CD1c-positive myeloid dendritic cell (primary cell): ENCODE data around the gene DUSP7.

Experiments
- DNase-seq: peaks from one replicate; pipeline ENCODE4 v3.0.0-alpha.2; 2016; ENCODE audit errors: extremely low spot score

Gene DUSP7

GRCh38 chr3:52029535-52029934 lies 26.8 kb downstream of the DUSP7 start:
- DNase-seq: no peak

- DNase-seq: no peak
These were observed 27.3 kb downstream of the DUSP7 start for GRCh38 chr3:52029053-52029452.

- no peak for DNase-seq
These were observed 27.8 kb downstream of the DUSP7 start for GRCh38 chr3:52028572-52028971.

GRCh38 chr3:52026041-52026440 lies 30.3 kb downstream of the DUSP7 start:
- no peak for DNase-seq

DNA sequence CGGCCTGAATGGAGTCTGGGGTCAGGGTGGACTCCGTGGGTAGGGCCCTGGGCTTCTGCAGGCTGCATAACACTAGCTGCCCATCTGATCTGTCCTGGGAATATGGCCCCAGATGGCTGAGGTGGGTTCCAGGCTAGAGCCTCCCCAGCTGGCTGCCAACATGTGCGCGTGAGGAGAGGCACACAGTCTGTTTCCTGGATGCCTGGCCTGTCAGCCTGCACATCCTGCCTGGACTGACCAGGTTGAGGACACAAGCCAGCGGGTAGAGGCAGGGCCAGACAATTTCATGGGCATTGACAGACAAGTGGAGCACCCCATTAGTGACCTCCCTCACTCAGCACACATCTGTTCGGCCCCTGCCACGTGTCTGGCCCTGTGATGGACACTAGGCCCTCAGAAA lies 30.9 kb downstream of the DUSP7 start:
- DNase-seq: no peak

GRCh38 chr3:52024765-52025452 lies 31.5 kb downstream of the DUSP7 start:
- no peak for DNase-seq

GRCh38 chr3:52023860-52024764 lies 32.3 kb downstream of the DUSP7 start:
- DNase-seq: no peak

DNA sequence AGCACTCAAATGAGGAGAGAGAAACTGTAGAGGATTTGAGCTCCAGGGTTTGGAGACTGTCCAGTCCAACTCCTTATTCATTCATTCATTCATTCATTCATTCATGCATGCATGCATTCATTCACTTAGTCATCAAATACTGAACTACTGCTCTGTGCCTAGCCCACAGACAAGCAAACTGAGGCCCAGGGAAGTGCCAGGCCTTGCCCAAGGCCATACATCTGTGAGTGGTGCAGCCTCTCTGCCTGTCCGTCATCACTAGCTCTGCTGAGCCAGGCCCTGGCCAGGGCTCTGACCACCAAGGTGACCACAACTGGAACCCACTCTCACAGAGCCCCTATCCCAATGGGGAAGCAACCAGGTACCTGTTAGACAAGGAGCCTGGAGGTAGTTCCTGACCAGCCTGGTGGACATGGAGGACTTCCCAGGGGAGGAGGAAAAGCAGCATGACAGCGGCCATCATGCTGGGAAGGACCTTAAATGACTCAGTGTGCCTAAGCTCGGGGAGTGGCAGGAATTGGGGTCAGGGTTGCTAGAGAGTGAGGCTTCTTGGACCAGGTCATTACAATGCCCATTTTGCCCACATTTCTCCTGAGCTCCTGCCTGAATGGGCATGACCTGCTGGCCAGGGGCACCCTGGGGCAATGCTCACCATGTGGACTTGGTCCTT lies 33.1 kb downstream of the DUSP7 start:
- DNase-seq: no peak

DNA sequence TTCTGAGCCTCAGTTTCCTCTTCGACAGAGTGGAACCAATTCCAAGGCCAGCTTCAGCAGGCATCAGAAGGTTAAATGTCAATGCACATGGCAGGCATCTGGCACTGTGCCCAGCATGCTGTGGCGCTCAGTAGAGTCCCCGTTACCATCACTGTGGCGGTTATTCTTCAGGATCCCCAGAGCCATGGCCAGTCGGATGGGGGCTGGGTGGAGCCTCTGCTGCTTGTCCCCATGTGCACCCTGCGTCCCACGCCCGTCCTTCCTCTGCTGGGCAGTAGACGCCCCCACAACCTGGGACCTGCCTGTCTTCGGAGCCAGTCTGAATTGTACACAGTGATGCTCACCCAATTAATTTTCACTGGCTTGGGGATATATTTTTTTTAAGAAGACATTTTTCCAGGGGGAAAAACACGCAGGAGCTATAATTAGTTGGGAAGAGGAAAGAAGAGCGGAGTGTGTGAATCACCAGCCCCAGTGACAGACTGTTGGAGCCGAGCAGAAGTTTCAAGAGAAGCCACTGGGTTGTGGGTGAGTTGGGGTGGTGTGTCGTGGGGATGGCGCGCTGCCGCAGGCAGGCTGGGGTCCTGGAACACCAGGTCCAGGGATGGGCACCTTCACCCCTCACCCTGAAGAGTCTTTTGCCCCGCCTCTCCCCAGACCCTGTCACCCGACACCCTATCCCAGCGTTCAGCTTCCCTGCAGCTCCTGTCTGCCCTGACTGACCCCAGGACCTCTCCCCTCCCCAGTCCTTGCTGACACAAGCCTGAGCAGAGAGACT lies 33.9 kb downstream of the DUSP7 start:
- DNase-seq: no peak

DNA sequence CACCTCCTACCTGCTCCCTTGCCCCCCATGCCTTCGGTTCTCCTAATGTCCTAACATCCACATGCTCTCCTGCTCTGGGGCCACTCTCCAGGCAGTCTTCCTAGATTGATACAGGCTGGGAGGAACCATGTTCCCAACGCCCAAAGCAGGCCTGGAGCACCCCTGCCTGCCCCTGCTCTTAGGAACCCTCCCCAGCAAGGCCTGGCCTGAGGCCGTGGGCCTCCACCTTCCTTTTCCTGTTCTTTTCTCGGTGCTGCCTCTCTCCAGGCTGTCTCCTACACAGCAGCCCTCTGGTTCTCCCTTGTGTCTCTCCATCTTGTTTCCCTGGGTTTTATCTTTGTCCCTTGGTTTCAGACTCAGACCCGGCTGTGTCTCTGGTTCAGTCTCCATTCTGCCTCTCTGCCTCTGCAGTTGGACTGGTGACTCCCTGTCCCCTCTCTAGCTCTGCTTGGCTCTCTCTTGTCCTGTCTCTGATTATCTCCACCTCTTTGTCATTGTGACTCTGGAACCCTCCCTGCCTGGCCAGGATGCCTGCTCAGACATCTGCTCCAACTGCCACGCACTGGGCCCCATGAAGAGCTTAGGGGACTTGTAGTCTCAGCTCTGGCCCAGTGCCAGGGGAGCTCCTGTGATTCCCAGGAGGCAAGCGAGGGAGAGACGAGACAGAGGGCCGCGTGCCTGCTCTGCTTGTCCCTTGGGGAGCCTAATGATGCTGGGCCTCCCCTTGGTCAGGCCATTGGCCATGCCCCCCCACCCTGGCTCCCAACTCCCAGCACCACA lies 34.7 kb downstream of the DUSP7 start:
- no peak for DNase-seq

DNA sequence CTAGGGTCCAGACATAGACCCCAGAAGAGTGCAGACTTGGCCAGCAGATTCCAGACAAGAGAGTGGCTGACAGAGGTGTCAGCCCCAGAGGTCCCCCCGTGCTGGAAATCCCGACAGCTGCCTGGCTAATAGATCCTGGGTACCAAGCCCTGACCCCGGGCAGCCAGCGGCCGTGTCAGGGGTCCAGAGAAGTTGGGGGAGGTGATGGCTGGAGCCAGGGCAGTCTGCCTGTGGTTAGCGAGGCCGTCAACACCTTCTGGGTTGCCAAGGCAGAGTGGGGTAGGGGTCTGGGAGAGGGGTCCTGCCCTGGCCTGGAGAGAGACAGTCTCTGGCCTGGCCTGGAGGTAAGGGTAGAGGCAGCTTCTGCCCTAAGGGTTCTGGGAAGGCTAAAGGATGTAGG lies 35.6 kb downstream of the DUSP7 start:
- DNase-seq: no peak

DNA sequence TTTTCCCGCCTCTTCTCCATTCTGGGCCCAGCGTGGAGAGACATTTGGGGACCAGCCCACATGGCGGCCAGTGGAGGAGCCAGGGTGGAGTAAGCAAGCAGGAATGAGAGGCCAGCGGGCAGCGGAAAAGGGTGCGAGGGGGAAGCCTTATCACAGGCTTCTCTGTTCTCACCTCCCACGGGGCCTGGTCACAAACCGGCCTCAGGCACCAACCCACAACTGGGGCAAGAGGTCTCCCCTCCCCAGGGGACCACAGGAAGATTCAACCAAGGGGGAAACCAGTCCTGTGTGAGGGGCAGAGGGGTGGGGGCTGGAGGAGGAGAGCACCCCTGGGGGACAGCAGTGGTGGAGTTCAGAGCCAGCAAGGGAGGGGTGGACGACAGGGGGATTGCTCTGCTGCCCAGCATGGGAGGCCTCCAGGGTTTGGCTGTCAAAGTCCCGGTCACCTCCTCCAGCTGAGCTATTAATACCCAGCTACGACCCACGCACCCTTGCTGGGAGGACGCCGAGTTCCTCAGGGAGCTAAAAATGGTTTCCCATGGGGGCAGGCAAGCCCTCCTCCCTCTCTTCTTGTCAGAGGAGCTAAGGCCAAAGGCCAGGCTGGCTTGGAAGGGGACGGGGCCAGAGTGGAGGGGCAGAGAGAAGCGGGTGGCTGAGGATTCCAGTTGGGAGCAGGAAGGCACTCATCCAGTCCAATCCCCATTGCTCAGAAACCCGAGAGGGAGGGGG lies 36.9 kb downstream of the DUSP7 start:
- DNase-seq: no peak

DNA sequence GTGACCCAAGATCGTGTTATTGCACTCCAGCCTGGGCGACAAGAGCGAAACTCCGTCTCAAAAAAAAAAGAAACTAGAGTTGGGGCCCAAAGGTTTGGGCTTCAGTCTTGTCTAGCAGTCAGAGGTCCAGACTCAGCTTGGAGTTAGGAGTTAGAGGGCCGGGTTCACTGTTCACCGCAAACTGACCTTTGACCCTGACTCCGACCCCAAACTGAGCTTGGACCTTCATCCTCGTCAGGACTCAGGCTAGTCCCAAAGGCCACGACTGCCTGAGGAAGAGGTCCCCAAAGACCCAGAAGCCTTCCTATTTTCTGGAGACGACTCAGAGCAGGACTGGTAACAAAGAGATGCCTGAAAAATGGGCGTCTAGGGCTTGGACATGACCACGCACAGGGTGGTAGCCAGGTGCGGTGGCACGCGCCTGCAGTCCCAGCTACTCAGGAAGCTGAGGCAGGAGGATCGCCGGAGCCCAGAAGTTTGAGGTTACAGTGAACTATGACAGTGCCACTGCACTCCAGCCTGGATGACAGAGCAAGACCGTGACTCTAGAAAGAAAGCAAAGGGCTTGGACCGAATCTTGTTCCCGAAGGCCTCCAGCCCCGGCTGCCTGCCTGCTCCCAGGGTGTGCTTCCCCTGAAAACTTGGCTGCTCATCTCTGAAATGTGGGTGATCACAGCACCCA lies 37.9 kb downstream of the DUSP7 start:
- DNase-seq: no peak

DNA sequence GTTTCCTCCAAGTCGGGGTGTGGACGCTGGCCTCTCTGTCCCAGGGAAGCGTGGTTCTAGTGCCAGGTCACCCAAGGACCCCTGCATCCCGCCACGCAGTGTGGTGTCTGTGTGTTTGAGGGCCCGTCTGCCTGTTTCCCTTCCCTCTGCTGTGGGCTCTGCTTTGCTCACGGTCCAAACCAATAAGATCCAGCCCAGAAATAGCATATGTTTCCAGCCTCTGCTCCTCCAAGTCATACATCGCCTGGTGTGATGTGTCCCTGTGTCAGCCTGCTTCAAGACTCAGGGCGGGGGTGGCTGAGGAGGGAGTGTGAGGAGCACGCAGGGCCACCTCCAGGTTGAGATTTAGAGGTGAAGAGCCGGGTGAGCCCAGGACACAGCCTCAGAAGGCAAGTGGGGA lies 38.8 kb downstream of the DUSP7 start:
- DNase-seq: no peak

DNA sequence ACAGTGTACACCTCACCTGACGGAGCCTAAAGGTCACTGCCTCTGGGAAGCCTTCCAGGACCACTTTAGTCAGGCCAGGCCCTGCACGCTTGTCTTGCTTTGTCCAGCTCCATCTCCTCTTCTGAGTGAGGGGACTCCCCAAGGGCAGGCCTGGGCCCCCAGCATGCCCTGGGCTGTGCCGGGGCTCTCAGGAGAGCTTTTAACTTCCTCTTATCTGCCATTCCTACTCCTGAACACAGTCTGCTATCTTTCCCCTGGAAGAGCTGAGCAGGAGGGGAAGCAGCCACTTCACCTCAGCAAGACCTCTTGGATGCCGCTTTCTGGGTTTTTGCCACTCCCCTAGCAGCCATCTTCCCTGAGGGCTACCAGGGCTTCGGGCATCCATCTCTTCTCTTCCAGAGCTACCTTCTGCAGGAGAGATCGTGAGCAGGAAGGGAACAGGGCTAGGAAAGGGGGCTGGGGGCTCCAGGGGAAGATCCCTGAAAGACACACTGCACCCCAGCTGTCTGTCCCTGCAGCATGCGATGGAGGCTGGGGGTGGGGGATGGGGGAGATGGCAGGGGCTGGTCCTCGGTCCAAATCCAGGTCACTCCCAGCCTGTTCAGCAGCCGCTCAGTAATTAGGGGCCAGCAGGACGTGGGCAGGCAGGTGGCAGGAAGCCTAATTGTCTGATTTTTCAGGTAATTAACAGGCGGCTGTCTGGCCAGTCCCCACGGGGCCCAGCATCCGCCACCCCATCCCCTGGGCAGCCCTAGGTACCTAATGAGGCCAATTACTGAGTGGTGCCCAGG lies 40.7 kb downstream of the DUSP7 start:
- no peak for DNase-seq

GRCh38 chr3:52014613-52015012 lies 41.8 kb downstream of the DUSP7 start:
- no peak for DNase-seq

- DNase-seq: no peak
These were observed 42.4 kb downstream of the DUSP7 start for GRCh38 chr3:52013802-52014598.

- no peak for DNase-seq
These were observed 43.7 kb downstream of the DUSP7 start for GRCh38 chr3:52012699-52013098.
